Colonic mucosa (tissue), 4 donors: ENCODE measurements around the gene ATXN2L. TPM values are rescaled to one million over a fixed set of nuclear protein-coding genes. Genes with fewer than 3 reads are reported as not detected.

ENCODE experiments used
- DNase-seq: peaks from one replicate; pipeline ENCODE4 v3.0.0-alpha.2; 2020
- H3K27ac ChIP-seq: fragments of 200-600 bp; one replicate; pipeline ENCODE4 v1.8.0; 2021
- H3K27me3 ChIP-seq: fragments of 200-600 bp; one replicate; pipeline ENCODE4 v1.8.0; 2021
- H3K36me3 ChIP-seq: fragments of 200-600 bp; one replicate; pipeline ENCODE4 v1.8.0; 2021
- H3K4me1 ChIP-seq: fragments of 200-600 bp; one replicate; pipeline ENCODE4 v1.8.0; 2021; ENCODE audit warnings: mild to moderate bottlenecking
- H3K4me3 ChIP-seq: fragments of 200-600 bp; one replicate; pipeline ENCODE4 v1.8.0; 2021
- H3K9ac ChIP-seq, 2 donors: one replicate each; pipeline ENCODE4 v1.7.0; 2013; ENCODE audit warnings: control low read depth in 2 of 2, low read depth in 2 of 2, low read length in 2 of 2
- H3K9me3 ChIP-seq: fragments of 200-600 bp; one replicate; pipeline ENCODE4 v1.8.0; 2021
- CTCF ChIP-seq: fragments of 200-600 bp; IDR thresholded peaks from one replicate; pipeline ENCODE4 v1.8.0; 2022; ENCODE audit warnings: antibody characterized with exemption, mild to moderate bottlenecking
- intact Hi-C: fragments of 100-400 bp; cut with DNase I; formaldehyde crosslinking; loops from one replicate; pipeline ENCODE4 v1.14.1; 2022
- microRNA-seq: library from miRNA; unstranded; fragments of <30 nt; microRNA quantifications from one replicate; pipeline ENCODE4, GENCODE V29; 2019
- total RNA-seq, 2 donors: library from RNA; stranded (reverse); fragmentation: NEBNext Ultra II Directional in 1 of 2; extraction: Animal tissue kit (Norgen Biotek cat#: 25700) in 1 of 2; gene quantifications; one replicate each; pipeline ENCODE4 v1.2.1, GENCODE V29; 2021
- donor health status: healthy.
- donor health status: DM: no; HTN: no; CAD: no.
- donor health status: DM: no; HTN: no; CAD: no.

ATXN2L gene
- total RNA-seq, 2 donors from 2014 or later: 85.3 to 134 TPM

DNA sequence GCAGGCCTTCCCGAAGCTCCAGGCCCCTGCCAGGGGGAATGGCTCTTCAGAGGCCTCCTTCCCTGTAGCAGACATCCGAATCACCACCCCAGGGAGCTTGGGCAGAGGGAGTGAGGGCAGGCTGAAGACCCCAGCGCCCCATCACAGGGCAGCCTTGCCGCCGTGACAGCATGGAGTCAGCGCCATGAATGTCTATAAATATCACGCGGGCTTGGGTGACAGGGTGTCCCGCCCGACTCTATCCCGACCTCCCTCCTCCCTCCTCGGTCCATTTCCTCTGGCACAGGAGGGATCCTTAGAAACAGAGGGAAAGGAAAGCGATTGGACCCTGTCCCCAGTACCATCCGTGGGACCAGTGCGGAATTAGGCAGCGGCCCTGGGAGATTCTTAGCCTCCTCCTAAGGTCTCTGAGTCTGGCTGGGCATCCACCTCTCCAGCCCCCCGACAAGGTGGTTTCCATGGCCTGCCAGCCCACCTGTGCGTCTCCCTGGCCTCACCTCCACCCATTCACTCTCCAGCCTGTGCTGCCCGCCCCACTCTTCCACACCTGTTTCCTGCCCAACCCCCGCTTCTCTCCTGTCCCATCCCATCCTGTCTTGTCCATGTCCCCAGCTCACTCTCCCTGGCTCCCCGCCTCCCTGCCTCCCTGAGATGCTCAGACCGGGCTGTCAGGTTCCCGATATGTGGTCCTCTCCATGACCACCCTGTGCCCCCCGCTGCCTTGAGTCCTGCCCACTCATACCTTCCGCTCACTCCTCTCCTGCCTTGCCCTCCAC, 60.6 kb downstream of the ATXN2L start:
- H3K4me3 ChIP-seq: no peak overlapping the region
- H3K27me3 ChIP-seq: no peaks in the 10 kb centered on the region
- no peak for TF ChIP-seq CTCF
- no peak for DNase-seq
- no peaks in the 10 kb centered on the region for H3K9me3 ChIP-seq
- intact Hi-C loops: no loop called here
- no peaks in the 10 kb centered on the region for H3K36me3 ChIP-seq
- no peak overlapping the region for H3K27ac ChIP-seq
- H3K4me1 ChIP-seq: peaks cover 8% of the 10 kb centered on the region
- H3K9ac ChIP-seq: no peak overlapping the region

DNA sequence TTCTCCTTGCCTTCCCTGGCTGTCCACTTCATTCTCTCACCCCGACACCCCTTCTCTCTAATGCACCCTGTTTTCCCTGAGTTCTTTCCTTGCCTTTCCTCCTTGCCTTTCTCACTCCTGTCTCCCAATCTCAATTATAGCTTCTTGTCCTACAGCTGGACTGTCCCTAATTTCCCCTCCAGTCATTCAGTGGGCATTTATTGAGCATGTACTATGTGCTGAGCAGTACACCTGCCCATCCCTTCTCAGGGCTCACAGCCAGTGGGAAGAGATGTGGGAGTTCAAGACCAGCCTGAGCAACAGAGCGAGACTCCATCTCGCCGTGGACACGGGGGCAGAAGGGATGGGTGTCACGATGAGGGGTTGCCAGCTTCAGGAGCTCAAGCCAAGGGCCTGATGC, 61.2 kb downstream of the ATXN2L start:
- no peak for DNase-seq
- Histone ChIP-seq H3K4me1 (peaks cover 8% of the 10 kb centered on the region), H3K36me3 (no peaks in the 10 kb centered on the region), H3K27ac (no peak overlapping the region), H3K27me3 (no peaks in the 10 kb centered on the region), H3K9me3 (no peaks in the 10 kb centered on the region), H3K9ac (no peak overlapping the region), H3K4me3 (no peak overlapping the region)
- intact Hi-C loops: no loop called here
- TF ChIP-seq CTCF: no peak

Small RNA genes lying within 50 kb of the gene (microRNA-seq; reads per million reads assigned to microRNA genes)
- gene MIR4721: not detected

Other genes starting within 250 kb of the ATXN2L start
- 10 to 100 TPM in 1 of 2 donors, 1 to 10 TPM in 1; 7.6 to 12.6 TPM for gene SULT1A2, start 225.9 kb upstream of the ATXN2L start, total RNA-seq
- 100 to 1,000 TPM in 1 of 2 donors, 10 to 100 TPM in 1; 61.7 to 150 TPM for gene SULT1A1, start 213.0 kb upstream of the ATXN2L start, total RNA-seq
- gene NPIPB8, start 184.9 kb upstream of the ATXN2L start, total RNA-seq: 1 to 10 TPM in 1 of 2 donors, under 1 TPM in 1; 0.74 to 3.6 TPM
- gene EIF3C, start 111.5 kb upstream of the ATXN2L start, total RNA-seq: 100 to 1,000 TPM; 570 to 571 TPM
- gene NPIPB9, start 71.2 kb upstream of the ATXN2L start, total RNA-seq: 1 to 10 TPM; 1.5 to 3.4 TPM
- gene TUFM, start 23.3 kb downstream of the ATXN2L start, total RNA-seq: 100 to 1,000 TPM; 252 to 427 TPM
- 100 to 1,000 TPM in 1 of 2 donors, 10 to 100 TPM in 1; 54.0 to 111 TPM for gene SH2B1, start 40.8 kb downstream of the ATXN2L start, total RNA-seq
- gene ATP2A1, start 55.5 kb downstream of the ATXN2L start, total RNA-seq: 1 to 10 TPM in 1 of 2 donors, under 1 TPM in 1; 0.40 to 2.9 TPM
- 10 to 100 TPM; 24.5 to 47.4 TPM for gene RABEP2, start 102.2 kb downstream of the ATXN2L start, total RNA-seq
- under 1 TPM; 0.40 to 0.74 TPM for gene CD19, start 109.0 kb downstream of the ATXN2L start, total RNA-seq
- gene NFATC2IP, start 127.9 kb downstream of the ATXN2L start, total RNA-seq: 10 to 100 TPM; 33.3 to 57.1 TPM
- gene SPNS1, start 151.8 kb downstream of the ATXN2L start, total RNA-seq: 10 to 100 TPM; 30.3 to 56.3 TPM
- gene LAT, start 162.1 kb downstream of the ATXN2L start, total RNA-seq: 1 to 10 TPM; 3.7 to 7.3 TPM